Activated T-cell treated with anti-CD3 and anti-CD28 coated beads, Interleukin-2, amount 50 U/mL, for 4 hours (primary cell): ENCODE measurements around the gene ZNF638. TPM values are rescaled to one million over a fixed set of nuclear protein-coding genes. Genes with fewer than 3 reads are reported as not detected.
"Not testable (repeated sequence)": the region's sequence is repeated elsewhere in the genome, so short reads cannot be mapped to it uniquely, and the experiment has no call there.

ENCODE experiments used
- ATAC-seq, 2 donors: fragments of 200-7000 bp; cut with Tn5 transposase; one replicate each; pipeline ENCODE4 v1.10.0; 2021
- DNase-seq: peaks from one replicate; pipeline ENCODE4 v3.0.0-alpha.2; 2020
- H3K27me3 Mint-ChIP-seq: one replicate; pipeline ENCODE4 v1.8.0; 2021; ENCODE audit warnings: low read depth, mixed read lengths
- H3K36me3 Mint-ChIP-seq: one replicate; pipeline ENCODE4 v1.8.0; 2022; ENCODE audit warnings: mixed read lengths; ENCODE audit not compliant: insufficient read depth
- H3K4me1 Mint-ChIP-seq: one replicate; pipeline ENCODE4 v1.8.0; 2021; ENCODE audit warnings: low read depth, mixed read lengths
- H3K4me3 Mint-ChIP-seq: one replicate; pipeline ENCODE4 v1.8.0; 2021; ENCODE audit warnings: mild to moderate bottlenecking, moderate library complexity, mixed read lengths
- H3K9me3 Mint-ChIP-seq: one replicate; pipeline ENCODE4 v1.8.0; 2021; ENCODE audit warnings: mixed read lengths
- total RNA-seq, 3 donors: library from RNA; stranded (reverse); gene quantifications; one replicate each; pipeline ENCODE4 v1.2.1, GENCODE V29; 2021

ZNF638 gene
- total RNA-seq, 3 donors from 2014 or later: 56.2 to 64.4 (median 59.3) TPM

GRCh38 chr2:71395471-71395870, 63.9 kb downstream of the ZNF638 start:
- DNase-seq: no peak
- no peaks in the 10 kb centered on the region for H3K27me3 Mint-ChIP-seq
- H3K36me3 Mint-ChIP-seq: peaks cover 51% of the 10 kb centered on the region
- H3K9me3 Mint-ChIP-seq: no peaks in the 10 kb centered on the region
- H3K4me1 Mint-ChIP-seq: no peaks in the 10 kb centered on the region
- ATAC-seq: no peak
- no peak overlapping the region for H3K4me3 Mint-ChIP-seq

GRCh38 chr2:71402427-71402826, 70.8 kb downstream of the ZNF638 start:
- peaks cover 1% of the 10 kb centered on the region for H3K4me1 Mint-ChIP-seq
- no peaks in the 10 kb centered on the region for H3K9me3 Mint-ChIP-seq
- no peak for ATAC-seq
- DNase-seq: no peak
- H3K36me3 Mint-ChIP-seq: peaks cover 52% of the 10 kb centered on the region
- H3K4me3 Mint-ChIP-seq: no peak overlapping the region
- no peaks in the 10 kb centered on the region for H3K27me3 Mint-ChIP-seq

GRCh38 chr2:71409611-71410010, 78.0 kb downstream of the ZNF638 start:
- ATAC-seq (no peak), DNase-seq (no peak)
- no peaks in the 10 kb centered on the region for H3K9me3 Mint-ChIP-seq
- H3K36me3 Mint-ChIP-seq: peaks cover 36% of the 10 kb centered on the region
- no peak overlapping the region for H3K4me3 Mint-ChIP-seq
- H3K27me3 Mint-ChIP-seq: no peaks in the 10 kb centered on the region
- H3K4me1 Mint-ChIP-seq: peaks cover 1% of the 10 kb centered on the region

GRCh38 chr2:71410696-71411095, 79.1 kb downstream of the ZNF638 start:
- no peak overlapping the region for H3K4me3 Mint-ChIP-seq
- no peaks in the 10 kb centered on the region for H3K9me3 Mint-ChIP-seq
- H3K4me1 Mint-ChIP-seq: peaks cover 1% of the 10 kb centered on the region
- no peak for DNase-seq
- no peaks in the 10 kb centered on the region for H3K27me3 Mint-ChIP-seq
- peaks cover 29% of the 10 kb centered on the region for H3K36me3 Mint-ChIP-seq
- ATAC-seq: no peak

DNA sequence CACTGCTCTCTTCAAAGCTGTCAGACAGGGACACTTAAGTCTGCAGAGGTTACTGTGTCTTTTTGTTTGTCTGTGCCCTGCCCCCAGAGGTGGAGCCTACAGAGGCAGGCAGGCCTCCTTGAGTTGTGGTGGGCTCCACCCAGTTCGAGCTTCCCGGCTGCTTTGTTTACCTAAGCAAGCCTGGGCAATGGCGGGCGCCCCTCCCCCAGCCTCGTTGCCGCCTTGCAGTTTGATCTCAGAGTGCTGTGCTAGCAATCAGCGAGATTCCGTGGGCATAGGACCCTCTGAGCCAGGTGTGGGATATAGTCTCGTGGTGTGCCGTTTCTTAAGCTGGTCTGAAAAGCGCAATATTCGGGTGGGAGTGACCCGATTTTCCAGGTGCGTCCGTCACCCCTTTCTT, 85.3 kb downstream of the ZNF638 start:
- not testable (repeated sequence) for H3K4me1 Mint-ChIP-seq, H3K9me3 Mint-ChIP-seq, H3K27me3 Mint-ChIP-seq, H3K36me3 Mint-ChIP-seq, ATAC-seq, DNase-seq
- H3K4me3 Mint-ChIP-seq: peak overlapping the region; percentile 82

DNA sequence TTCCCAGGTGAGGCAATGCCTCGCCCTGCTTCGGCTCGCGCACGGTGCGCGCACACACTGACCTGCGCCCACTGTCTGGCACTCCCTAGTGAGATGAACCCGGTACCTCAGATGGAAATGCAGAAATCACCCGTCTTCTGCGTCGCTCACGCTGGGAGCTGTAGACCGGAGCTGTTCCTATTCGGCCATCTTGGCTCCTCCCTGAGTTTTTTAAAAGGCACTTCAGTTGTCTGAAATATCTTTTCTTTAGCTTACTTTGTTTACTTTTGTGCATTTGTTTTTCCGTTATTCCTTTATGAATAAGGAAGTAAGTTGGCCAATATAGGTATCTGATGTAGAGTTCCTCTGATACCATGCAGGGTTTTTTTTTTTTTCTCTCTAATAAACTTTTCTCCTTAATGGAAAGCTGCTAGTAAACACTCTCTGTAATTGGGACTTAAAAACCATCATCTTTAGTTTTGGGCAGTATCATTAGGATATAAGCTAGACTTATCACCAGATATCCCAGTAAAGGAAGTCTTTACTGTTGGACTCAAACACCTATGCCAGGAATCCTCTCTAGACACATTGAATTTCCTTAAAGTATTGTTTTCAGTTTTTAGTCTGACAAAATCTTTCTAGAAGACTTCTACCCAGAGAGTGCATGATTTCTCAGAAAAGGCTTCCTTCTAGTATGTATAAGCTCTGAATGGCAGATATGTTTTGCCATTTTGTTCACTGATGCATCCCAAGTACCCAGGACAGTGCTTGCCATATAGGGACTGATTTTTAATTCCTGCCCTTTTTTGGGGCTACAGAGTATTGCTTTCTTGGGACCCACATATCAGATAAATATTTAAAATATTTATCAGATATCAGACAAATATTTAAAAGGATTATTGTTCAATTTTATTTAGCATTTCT, 86.0 kb downstream of the ZNF638 start:
- DNase-seq: no peak
- Mint-ChIP-seq H3K4me1 (peaks cover 8% of the 10 kb centered on the region), H3K4me3 (peak overlapping the region; percentile 82), H3K9me3 (no peaks in the 10 kb centered on the region), H3K36me3 (peaks cover 7% of the 10 kb centered on the region), H3K27me3 (no peaks in the 10 kb centered on the region)
- ATAC-seq: no peak

- Mint-ChIP-seq H3K27me3 (no peaks in the 10 kb centered on the region), H3K4me3 (no peak overlapping the region), H3K4me1 (peaks cover 8% of the 10 kb centered on the region), H3K9me3 (no peaks in the 10 kb centered on the region), H3K36me3 (peaks cover 21% of the 10 kb centered on the region)
- DNase-seq (no peak), ATAC-seq (no peak)
These were observed 87.6 kb downstream of the ZNF638 start for GRCh38 chr2:71419145-71419544.

GRCh38 chr2:71419976-71420375, 88.4 kb downstream of the ZNF638 start:
- no peak for ATAC-seq
- Mint-ChIP-seq H3K27me3 (no peaks in the 10 kb centered on the region), H3K36me3 (peaks cover 25% of the 10 kb centered on the region), H3K9me3 (no peaks in the 10 kb centered on the region), H3K4me3 (no peak overlapping the region), H3K4me1 (peaks cover 8% of the 10 kb centered on the region)
- no peak for DNase-seq

DNA sequence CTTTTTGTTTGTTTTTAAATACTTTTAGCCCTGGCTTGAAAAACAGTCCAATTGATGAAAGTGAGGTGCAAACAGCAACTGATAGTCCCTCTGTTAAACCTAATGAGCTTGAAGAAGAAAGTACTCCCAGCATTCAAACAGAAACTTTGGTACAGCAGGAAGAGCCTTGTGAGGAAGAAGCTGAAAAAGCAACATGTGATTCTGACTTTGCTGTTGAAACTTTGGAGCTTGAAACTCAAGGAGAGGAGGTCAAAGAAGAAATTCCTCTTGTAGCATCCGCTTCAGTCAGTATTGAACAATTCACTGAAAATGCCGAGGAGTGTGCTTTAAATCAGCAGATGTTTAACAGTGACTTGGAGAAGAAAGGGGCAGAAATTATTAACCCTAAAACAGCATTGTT, 91.2 kb downstream of the ZNF638 start:
- no peaks in the 10 kb centered on the region for H3K27me3 Mint-ChIP-seq
- peaks cover 39% of the 10 kb centered on the region for H3K36me3 Mint-ChIP-seq
- DNase-seq (no peak), ATAC-seq (no peak)
- H3K4me1 Mint-ChIP-seq: peaks cover 5% of the 10 kb centered on the region
- no peaks in the 10 kb centered on the region for H3K9me3 Mint-ChIP-seq
- no peak overlapping the region for H3K4me3 Mint-ChIP-seq

DNA sequence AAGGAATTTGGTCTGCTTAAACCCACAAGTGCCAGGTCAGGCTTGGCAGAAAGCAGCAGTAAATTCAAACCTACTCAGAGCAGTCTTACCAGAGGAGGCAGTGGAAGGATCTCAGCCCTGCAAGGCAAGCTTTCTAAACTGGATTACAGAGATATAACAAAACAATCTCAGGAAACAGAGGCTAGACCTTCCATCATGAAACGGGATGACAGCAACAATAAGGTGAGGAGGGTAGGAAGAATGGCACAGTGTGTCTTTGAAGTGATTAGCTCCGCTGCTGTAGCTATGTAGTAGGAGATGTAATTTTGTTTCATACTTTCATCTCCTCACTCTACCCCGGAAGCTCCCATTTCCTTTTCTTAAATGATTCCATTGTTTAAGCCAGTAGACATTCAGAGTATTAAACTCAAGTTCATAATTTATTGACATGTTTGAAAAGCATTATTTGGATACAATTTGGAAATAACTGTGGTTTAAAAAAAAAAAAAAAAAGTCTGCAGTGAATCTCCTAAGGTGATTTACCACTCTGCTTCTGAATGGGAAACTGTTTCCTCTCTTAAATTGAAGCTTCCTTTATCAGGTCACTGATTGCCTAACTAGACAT, 92.3 kb downstream of the ZNF638 start:
- DNase-seq: no peak
- Mint-ChIP-seq H3K4me1 (peaks cover 5% of the 10 kb centered on the region), H3K36me3 (peaks cover 48% of the 10 kb centered on the region), H3K4me3 (no peak overlapping the region), H3K27me3 (no peaks in the 10 kb centered on the region), H3K9me3 (no peaks in the 10 kb centered on the region)
- ATAC-seq: no peak

DNA sequence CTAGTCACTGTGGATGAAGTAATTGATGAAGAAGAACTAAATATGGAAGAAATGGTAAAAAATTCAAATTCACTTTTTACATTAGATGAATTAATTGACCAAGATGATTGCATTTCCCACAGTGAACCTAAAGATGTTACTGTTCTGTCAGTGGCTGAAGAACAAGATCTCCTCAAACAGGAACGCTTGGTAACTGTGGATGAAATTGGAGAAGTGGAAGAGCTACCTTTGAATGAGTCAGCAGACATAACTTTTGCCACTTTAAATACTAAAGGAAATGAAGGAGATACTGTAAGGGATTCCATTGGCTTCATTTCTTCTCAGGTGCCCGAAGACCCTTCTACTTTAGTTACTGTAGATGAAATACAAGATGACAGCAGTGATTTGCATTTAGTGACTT, 95.1 kb downstream of the ZNF638 start:
- H3K4me1 Mint-ChIP-seq: peaks cover 2% of the 10 kb centered on the region
- H3K4me3 Mint-ChIP-seq: no peak overlapping the region
- no peaks in the 10 kb centered on the region for H3K27me3 Mint-ChIP-seq
- peaks cover 53% of the 10 kb centered on the region for H3K36me3 Mint-ChIP-seq
- H3K9me3 Mint-ChIP-seq: no peaks in the 10 kb centered on the region
- ATAC-seq: no peak
- no peak for DNase-seq

- H3K27me3 Mint-ChIP-seq: no peaks in the 10 kb centered on the region
- DNase-seq: no peak
- no peak overlapping the region for H3K4me3 Mint-ChIP-seq
- peaks cover 45% of the 10 kb centered on the region for H3K36me3 Mint-ChIP-seq
- H3K4me1 Mint-ChIP-seq: peaks cover 2% of the 10 kb centered on the region
- no peak for ATAC-seq
- no peaks in the 10 kb centered on the region for H3K9me3 Mint-ChIP-seq
These were observed 97.1 kb downstream of the ZNF638 start for GRCh38 chr2:71428472-71429383.

GRCh38 chr2:71445142-71445541, 113.6 kb downstream of the ZNF638 start:
- H3K9me3 Mint-ChIP-seq, ATAC-seq, H3K27me3 Mint-ChIP-seq, DNase-seq, H3K4me3 Mint-ChIP-seq, H3K4me1 Mint-ChIP-seq: not testable (repeated sequence)
- peaks cover 10% of the 10 kb centered on the region for H3K36me3 Mint-ChIP-seq

DNA sequence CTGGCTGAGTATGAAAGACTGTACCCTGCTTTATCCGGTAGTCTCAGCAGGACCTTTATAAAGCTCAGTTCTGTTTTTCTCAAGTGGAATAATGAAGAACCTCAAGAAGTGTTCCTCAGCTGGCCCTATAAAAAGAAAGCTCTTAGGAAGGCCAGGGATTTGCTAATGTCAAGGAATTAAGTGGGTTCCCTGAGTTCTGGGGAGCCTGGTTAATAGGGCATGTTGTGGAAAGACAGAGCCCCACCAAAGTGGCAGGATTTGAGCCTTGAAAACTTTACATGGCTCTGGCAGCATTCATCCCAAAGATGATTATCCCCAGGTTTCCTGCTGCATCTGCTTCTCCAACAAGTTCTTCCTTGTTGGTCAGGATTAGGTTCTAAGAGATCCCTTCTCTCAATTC, 114.9 kb downstream of the ZNF638 start:
- Mint-ChIP-seq H3K9me3 (no peaks in the 10 kb centered on the region), H3K4me3 (no peak overlapping the region), H3K4me1 (peaks cover 5% of the 10 kb centered on the region), H3K36me3 (peaks cover 3% of the 10 kb centered on the region), H3K27me3 (peaks cover under 1% of the 10 kb centered on the region)
- DNase-seq (no peak), ATAC-seq (no peak)
